Measurements from ENCODE around the gene ATP9B. TPM values are rescaled to one million over a fixed set of nuclear protein-coding genes. Genes with fewer than 3 reads are reported as not detected.

ATP9B gene
- total RNA-seq, 4 donors from 2014 or later, result 26.0 to 37.4 (median 30.5) TPM

GRCh38 chr18:79397247-79397829, 328.1 kb downstream of the ATP9B start:
- Histone ChIP-seq H3K27me3 (peaks cover 0 to 5% (median 0%) of the 10 kb centered on the region in 4 donors), H3K4me3 (peak overlapping the region in 3 of 4 donors; percentile 76 to 90 (median 81)), H3K36me3 (no peaks in the 10 kb centered on the region), H3K9me3 (no peaks in the 10 kb centered on the region), H3K4me1 (peaks cover 50 to 88% (median 78%) of the 10 kb centered on the region in 4 donors), H3K27ac (replicated peaks in 1 of 4) (peak overlapping the region; percentile 27 to 98 (median 97))
- TF ChIP-seq POLR2A (IDR thresholded peaks at IDR 0.05; ENCODE audit: low read depth) (no peak), POLR2AphosphoS5 (IDR thresholded peaks at IDR 0.05) (no peak)
- intact Hi-C loops (cut with DNase I), result loop anchor here (5.0 kb wide), 2 partner anchors 60 to 110 kb away; no protein-coding TSS in a partner anchor
- no peak for DNase-seq (ENCODE audit: extremely low spot score)
- 90% methylated on average over 24 of the region's 27 CpGs for whole genome bisulfite sequencing

- H3K27ac ChIP-seq (replicated peaks in 1 of 4), result peak overlapping the region in 2 of 4 donors; percentile 12 to 27
- intact Hi-C loops (cut with DNase I), result loop anchor here (5.0 kb wide), 2 partner anchors 59 to 109 kb away; no protein-coding TSS in a partner anchor
- peak overlapping the region in 1 of 4 donors; percentile 90 for H3K4me3 ChIP-seq
Observed at GRCh38 chr18:79397830-79398761, 328.9 kb downstream of the ATP9B start.

GRCh38 chr18:79399275-79400081, 330.3 kb downstream of the ATP9B start:
- intact Hi-C loops (cut with DNase I), result loop anchor here (5.0 kb wide), 2 partner anchors 58 to 108 kb away; no protein-coding TSS in a partner anchor
- H3K4me1 ChIP-seq, result peaks cover 58 to 90% (median 83%) of the 10 kb centered on the region in 4 donors

More at GRCh38 chr18:79397830-79398761, 328.9 kb downstream of the ATP9B start:
- H3K36me3 ChIP-seq, result no peaks in the 10 kb centered on the region
- peaks cover 50 to 90% (median 80%) of the 10 kb centered on the region in 4 donors for H3K4me1 ChIP-seq
- H3K27me3 ChIP-seq, result peaks cover 0 to 5% (median 0%) of the 10 kb centered on the region in 4 donors
- 93% methylated on average over 26 of the region's 38 CpGs for WGBS
- TF ChIP-seq CTCF (IDR thresholded peaks at IDR 0.05) (no peak), POLR2AphosphoS5 (IDR thresholded peaks at IDR 0.05) (no peak), EP300 (IDR thresholded peaks at IDR 0.05) (no peak), POLR2A (IDR thresholded peaks at IDR 0.05; ENCODE audit: low read depth) (no peak)
- DNase-seq (ENCODE audit: extremely low spot score), result no peak
- H3K9me3 ChIP-seq, result no peaks in the 10 kb centered on the region

GRCh38 chr18:79400091-79400590, 330.9 kb downstream of the ATP9B start:
- TF ChIP-seq POLR2AphosphoS5 (IDR thresholded peaks at IDR 0.05) (no peak), CTCF (IDR thresholded peaks at IDR 0.05) (no peak), EP300 (IDR thresholded peaks at IDR 0.05) (no peak), POLR2A (IDR thresholded peaks at IDR 0.05; ENCODE audit: low read depth) (no peak)
- Histone ChIP-seq H3K9me3 (no peaks in the 10 kb centered on the region), H3K27me3 (no peaks in the 10 kb centered on the region), H3K36me3 (no peaks in the 10 kb centered on the region), H3K27ac (replicated peaks in 1 of 4) (peak overlapping the region; percentile 85 to 91 (median 91)), H3K4me3 (peak overlapping the region; percentile 83 to 96 (median 88)), H3K4me1 (peaks cover 58 to 90% (median 83%) of the 10 kb centered on the region in 4 donors)
- no peak for DNase-seq (ENCODE audit: extremely low spot score)
- intact Hi-C loops (cut with DNase I), result no loop called here
- 0% methylated on average over 4 of the region's 71 CpGs for WGBS

More at GRCh38 chr18:79399275-79400081, 330.3 kb downstream of the ATP9B start:
- TF ChIP-seq POLR2AphosphoS5 (IDR thresholded peaks at IDR 0.05) (no peak), CTCF (IDR thresholded peaks at IDR 0.05) (no peak)
- Histone ChIP-seq H3K27ac (replicated peaks in 1 of 4) (peak overlapping the region; percentile 85 to 91 (median 91)), H3K36me3 (no peaks in the 10 kb centered on the region), H3K27me3 (peaks cover 0 to 5% (median 0%) of the 10 kb centered on the region in 4 donors), H3K4me3 (peak overlapping the region; percentile 83 to 96 (median 88)), H3K9me3 (no peaks in the 10 kb centered on the region)
- 48% methylated on average over 15 of the region's 79 CpGs for WGBS
- no peak for DNase-seq (ENCODE audit: extremely low spot score)
